Right hindlimb (tissue), 1 donor: ENCODE data around the gene RAI1.

Experiments used
- DNase-seq: peaks from one replicate; pipeline ENCODE4 v3.0.0-alpha.2; 2018

RAI1 gene

DNA sequence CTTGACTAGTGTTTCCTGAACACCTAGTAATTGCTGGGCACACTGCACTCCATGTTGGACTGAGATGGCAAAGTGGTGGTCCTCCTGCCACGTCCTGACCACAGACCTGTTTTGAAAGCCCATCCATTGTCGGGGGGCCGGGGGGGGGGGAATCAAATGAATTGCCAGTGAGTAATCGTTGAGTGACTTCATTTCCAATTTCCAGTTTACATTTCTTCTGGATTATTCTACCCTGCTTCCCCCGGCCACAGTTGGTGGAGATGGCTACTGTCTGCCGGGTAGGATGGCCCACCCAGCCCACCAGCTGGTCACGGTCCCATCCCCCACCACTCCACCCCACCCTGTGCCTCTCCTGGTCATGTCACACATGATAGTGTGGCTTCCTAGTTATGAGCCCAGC lies 18.2 kb downstream of the RAI1 start:
- DNase-seq = no peak

- DNase-seq = no peak
These were observed 19.2 kb downstream of the RAI1 start for GRCh38 chr17:17700251-17700969.

DNA sequence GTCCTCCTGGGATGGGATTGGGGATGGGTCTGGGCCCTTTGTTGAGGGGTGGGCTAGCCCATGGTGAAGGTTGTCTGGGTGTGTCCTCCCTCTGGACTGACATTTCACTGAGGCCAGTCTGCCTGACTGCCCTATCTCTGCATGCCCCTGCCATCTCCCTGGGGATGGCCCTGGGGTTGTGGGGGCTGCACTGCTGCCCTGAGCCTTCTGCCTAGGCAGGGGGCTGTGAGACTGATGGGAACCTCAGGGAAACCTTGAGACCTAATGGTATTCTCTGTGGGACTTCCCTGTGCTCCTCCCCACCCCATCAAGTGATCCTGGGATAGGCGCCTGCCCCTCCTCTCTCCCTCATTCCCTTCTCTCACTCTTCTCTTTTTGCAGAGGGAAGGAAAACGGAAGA lies 19.9 kb downstream of the RAI1 start:
- no peak for DNase-seq

DNA sequence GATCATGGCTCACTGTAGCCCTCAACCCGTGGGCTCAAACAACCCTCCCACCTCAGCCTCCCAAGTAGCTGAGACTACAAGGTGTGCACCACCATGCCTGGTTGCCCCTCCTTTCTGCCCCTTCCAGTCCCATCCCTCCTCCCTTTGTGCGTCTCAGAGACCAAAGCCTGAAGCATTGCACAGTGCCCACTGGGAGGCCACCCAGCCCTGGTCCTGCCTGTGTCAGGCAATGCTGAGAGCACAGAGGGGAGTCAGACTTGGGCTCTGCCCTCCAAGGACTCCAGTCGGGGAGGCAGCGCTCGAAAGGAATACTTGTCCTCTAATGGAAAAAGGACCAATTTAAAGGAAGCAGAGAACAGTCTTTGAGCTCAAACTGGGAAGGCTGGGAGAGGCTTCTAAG lies 20.4 kb downstream of the RAI1 start:
- no peak for DNase-seq

GRCh38 chr17:17702449-17703139 lies 21.3 kb downstream of the RAI1 start:
- no peak for DNase-seq

- DNase-seq = peak; percentile 87
These were observed 22.1 kb downstream of the RAI1 start for GRCh38 chr17:17703140-17703919.

GRCh38 chr17:17704931-17705330 lies 23.7 kb downstream of the RAI1 start:
- no peak for DNase-seq

GRCh38 chr17:17706140-17707060 lies 25.1 kb downstream of the RAI1 start:
- no peak for DNase-seq

- DNase-seq = no peak
These were observed 27.0 kb downstream of the RAI1 start for GRCh38 chr17:17708295-17708694.

GRCh38 chr17:17708816-17709215 lies 27.6 kb downstream of the RAI1 start:
- no peak for DNase-seq

DNA sequence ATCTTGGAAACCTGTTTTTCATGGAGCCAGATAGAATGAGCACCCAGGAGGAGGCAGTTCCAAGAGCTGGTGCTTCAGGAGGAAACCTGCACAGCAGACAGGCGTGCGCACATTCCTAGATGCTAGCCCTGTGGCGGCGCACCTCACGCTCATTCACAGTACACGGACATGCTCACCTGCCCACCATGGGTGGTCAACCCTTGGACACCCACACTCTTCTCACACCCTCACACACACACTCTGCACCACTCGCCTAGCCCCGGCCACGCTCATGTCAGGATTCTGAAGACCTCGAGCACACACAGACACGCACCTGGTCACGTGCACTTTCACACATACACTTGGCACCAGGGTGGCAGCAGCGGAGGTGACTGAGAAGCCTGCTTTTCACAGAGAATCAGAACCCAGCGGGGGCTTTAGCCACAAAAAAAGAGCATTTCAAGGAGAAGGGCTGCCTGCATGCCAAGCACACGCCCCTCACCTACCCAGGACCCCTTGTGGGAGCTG lies 28.6 kb downstream of the RAI1 start:
- no peak for DNase-seq

DNA sequence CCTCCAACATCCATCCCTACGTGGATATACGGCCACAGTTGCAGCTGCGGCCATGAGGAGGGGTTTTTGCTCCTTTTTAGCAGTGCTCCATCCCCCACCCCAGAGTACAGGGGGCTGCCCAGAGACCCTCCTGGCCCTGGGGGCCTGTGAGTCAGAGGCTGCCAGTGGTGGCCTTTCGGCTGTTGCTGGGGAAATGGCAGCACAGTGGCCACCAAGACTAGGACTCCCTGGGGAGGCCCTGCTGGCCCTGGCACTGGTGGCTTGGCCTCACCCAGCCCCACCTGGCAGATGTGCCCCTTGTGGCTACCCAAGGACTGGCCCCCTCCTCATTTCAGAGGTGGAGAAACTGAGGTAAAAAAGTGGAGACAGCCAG lies 29.1 kb downstream of the RAI1 start:
- no peak for DNase-seq

GRCh38 chr17:17710728-17711541 lies 29.7 kb downstream of the RAI1 start:
- DNase-seq = peak; percentile 41

DNA sequence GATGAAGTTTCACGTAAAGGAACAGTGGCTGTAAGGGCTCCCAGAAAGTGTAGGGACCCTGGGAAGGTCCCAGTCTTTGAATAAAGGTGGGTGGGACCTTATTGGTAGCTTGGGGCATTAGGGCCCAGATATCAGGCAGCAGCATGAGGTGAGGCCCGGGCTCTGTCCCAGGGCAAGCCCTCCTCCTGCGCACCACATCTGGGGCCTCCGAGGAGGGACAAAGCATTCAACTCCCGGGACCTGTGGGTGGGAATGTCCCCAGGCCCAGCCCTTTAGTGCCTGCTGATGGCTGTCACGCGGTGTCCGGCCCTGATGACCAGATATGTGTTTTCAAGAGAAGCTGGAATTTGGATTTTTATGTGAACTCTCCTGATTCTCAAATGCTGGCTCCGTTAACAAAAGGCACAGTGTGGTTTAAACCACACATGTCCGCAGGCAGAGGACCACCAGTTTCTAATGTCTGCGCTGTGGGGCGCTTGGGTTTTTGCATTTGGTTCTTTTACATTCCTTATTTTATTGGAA lies 30.4 kb downstream of the RAI1 start:
- no peak for DNase-seq

- DNase-seq = no peak
These were observed 31.1 kb downstream of the RAI1 start for GRCh38 chr17:17712268-17712924.

- DNase-seq = no peak
These were observed 32.6 kb downstream of the RAI1 start for GRCh38 chr17:17713839-17714238.

DNA sequence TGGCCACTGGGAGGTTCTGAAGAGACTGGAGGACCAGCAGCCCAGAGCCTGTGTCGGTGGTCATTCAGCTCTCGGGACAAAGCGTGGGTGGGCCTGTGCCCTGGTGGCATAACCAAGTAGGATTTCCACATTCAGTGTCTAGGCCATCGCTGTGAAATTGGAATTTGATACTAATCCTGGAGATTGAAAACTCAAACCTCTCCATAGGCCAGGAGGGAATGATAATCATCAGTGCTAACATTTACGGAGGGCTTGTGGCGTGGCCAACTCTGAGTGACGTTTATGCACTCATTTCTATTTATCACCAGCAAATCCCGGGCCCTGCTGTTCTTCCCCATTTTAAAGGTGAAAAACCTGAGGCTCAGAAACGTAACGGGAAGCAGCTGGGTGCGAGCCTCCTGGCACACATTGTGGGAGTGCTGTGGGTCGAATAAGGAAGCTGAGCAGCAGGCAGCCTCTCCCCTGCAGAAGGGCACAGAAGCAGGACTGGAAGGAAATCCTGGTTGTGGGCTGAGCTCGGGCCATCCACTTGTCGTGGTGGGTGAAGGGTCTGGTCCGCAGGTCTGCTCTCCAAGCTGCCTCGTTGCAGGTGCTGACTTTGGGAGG lies 33.1 kb downstream of the RAI1 start:
- DNase-seq = no peak

DNA sequence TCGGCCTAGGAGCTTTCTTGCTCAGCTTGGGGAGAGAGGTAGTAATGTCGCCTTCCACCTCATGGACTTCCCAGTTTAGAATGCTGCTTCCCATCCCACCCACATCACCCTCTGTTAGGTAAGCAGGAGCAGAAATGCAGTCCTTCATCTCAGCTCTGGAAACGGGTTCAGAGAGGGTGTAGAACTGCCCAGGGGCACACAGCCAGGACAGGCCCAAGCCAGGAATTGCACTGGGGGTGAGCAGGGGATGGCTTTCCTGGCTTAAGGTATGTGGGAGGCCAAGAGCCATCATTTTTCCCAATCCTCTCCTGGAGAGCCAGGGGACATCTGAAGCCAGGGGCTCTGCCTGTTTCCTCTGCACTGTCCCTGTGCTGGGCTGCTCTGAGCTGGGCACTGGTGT lies 33.6 kb downstream of the RAI1 start:
- DNase-seq = no peak

- no peak for DNase-seq
These were observed 35.7 kb downstream of the RAI1 start for GRCh38 chr17:17716837-17717523.

DNA sequence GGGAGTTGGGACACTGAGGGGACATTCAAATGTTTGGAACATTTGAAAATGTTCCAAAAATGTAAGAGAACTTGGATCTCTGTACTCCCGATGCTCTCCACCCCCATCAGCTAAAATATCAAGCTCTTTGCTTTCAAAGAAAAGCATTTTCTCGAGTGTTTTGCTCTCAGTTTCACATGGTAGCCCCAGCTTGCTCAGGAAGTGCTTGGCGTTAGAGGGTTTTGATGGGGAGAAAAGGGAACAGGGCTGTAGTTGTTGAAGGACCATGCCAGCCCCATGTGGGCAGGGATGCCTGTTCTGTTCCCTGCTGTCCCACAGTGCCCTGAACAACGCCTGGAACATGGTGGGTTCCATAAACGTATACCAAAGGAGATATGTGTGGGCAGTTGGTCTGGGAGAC lies 37.0 kb downstream of the RAI1 start:
- DNase-seq = no peak
